Upper lobe of left lung (tissue), 6 donors: ENCODE results near the gene AFF3. TPM values are rescaled to one million over a fixed set of nuclear protein-coding genes. Genes with fewer than 3 reads are reported as not detected.

Experiments used
- ATAC-seq, 2 donors: fragments of 200-7000 bp; cut with Tn5 transposase; one replicate each; pipeline ENCODE4 v1.9.1; 2022; ENCODE audit warnings: mild to moderate bottlenecking in 2 of 2, moderate library complexity in 2 of 2; ENCODE audit not compliant: low FRiP score in 2 of 2
- DNase-seq, 2 donors: peaks; one replicate each; pipeline ENCODE4 v3.0.0-alpha.2; 2019 to 2020
- H3K27ac ChIP-seq, 4 donors: fragments of 200-600 bp; sonication (generic); one replicate each; pipeline ENCODE4 v1.5.1; 2016 to 2019
- H3K27me3 ChIP-seq, 4 donors: fragments of 200-600 bp; sonication (generic); one replicate each; pipeline ENCODE4 v1.5.1; 2017 to 2019
- H3K36me3 ChIP-seq, 4 donors: fragments of 200-600 bp; sonication (generic); one replicate each; pipeline ENCODE4 v1.5.1; 2016 to 2019
- H3K4me1 ChIP-seq, 4 donors: fragments of 200-600 bp; sonication (generic); one replicate each; pipeline ENCODE4 v1.5.1; 2018 to 2019
- H3K4me3 ChIP-seq, 4 donors: fragments of 200-600 bp; sonication (generic); one replicate each; pipeline ENCODE4 v1.5.1; 2017 to 2019; ENCODE audit warnings: mild to moderate bottlenecking in 2 of 4, moderate library complexity in 1 of 4
- H3K9me3 ChIP-seq, 4 donors: fragments of 200-600 bp; sonication (generic); one replicate each; pipeline ENCODE4 v1.5.1; 2018 to 2019
- EP300 ChIP-seq, 4 donors: sonication (generic); formaldehyde crosslinking; IDR thresholded peaks; one replicate each; pipeline ENCODE4 v1.5.1; 2017; ENCODE audit warnings: antibody characterized with exemption in 4 of 4, control low read depth in 2 of 4
- POLR2A ChIP-seq, 4 donors: fragments of 450-650 bp; IDR thresholded peaks; one replicate each; pipeline ENCODE4 v1.5.1; 2016 to 2017; ENCODE audit warnings: antibody characterized with exemption in 4 of 4, mild to moderate bottlenecking in 2 of 4
- POLR2AphosphoS5 ChIP-seq, 2 donors: sonication (generic); formaldehyde crosslinking; IDR thresholded peaks; one replicate each; pipeline ENCODE4 v1.5.1; 2017; ENCODE audit warnings: antibody characterized with exemption in 2 of 2
- WGBS, 2 donors: methylation state at CpG; one replicate each; pipeline ENCODE4 v1.1.5; 2017 to 2018; 5-methylcytosine and 5-hydroxymethylcytosine counted together
- total RNA-seq, 6 donors: library from RNA; depleted of rRNA in 4 of 6; stranded (reverse); fragments of >200 nt in 4 of 6; gene quantifications; one replicate each; pipeline versions ENCODE4 v1.1.0 to v1.2.1, GENCODE V29; 2016 to 2021
- TF ChIP-seq, protein P1 (sequence below), 6 experiments: fragments of 450-650 bp in 4 of 6; fragments of 200-600 bp in 2 of 6; sonication (generic) in 2 of 6; IDR thresholded peaks; one replicate each; pipeline ENCODE4 v1.5.1; 2016 to 2019; ENCODE audit warnings: antibody characterized with exemption in 6 of 6
- donor health status: DM: no; HTN: no; CAD: no; lungs with moderate emphysema.
- donor health status: DM: no; HTN: yes; CAD: no; lungs with severe emphysema.

The AFF3 gene
- total RNA-seq, 6 donors from 2014 or later = 21.0 to 195 (median 47.9) TPM

- H3K4me3 ChIP-seq = no peak overlapping the region
- TF ChIP-seq POLR2AphosphoS5 (IDR thresholded peaks at IDR 0.05) (no peak), EP300 (IDR thresholded peaks at IDR 0.05) (no peak), POLR2A (IDR thresholded peaks at IDR 0.05) (no peak)
- TF ChIP-seq, protein P1, sequence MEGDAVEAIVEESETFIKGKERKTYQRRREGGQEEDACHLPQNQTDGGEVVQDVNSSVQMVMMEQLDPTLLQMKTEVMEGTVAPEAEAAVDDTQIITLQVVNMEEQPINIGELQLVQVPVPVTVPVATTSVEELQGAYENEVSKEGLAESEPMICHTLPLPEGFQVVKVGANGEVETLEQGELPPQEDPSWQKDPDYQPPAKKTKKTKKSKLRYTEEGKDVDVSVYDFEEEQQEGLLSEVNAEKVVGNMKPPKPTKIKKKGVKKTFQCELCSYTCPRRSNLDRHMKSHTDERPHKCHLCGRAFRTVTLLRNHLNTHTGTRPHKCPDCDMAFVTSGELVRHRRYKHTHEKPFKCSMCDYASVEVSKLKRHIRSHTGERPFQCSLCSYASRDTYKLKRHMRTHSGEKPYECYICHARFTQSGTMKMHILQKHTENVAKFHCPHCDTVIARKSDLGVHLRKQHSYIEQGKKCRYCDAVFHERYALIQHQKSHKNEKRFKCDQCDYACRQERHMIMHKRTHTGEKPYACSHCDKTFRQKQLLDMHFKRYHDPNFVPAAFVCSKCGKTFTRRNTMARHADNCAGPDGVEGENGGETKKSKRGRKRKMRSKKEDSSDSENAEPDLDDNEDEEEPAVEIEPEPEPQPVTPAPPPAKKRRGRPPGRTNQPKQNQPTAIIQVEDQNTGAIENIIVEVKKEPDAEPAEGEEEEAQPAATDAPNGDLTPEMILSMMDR (IDR thresholded peaks at IDR 0.05) = no peak
- no peaks in the 10 kb centered on the region for H3K9me3 ChIP-seq
- 81 to 89% methylated on average over 5 of the region's 5 CpGs for WGBS, 2 donors
- H3K4me1 ChIP-seq = no peaks in the 10 kb centered on the region
- DNase-seq = no peak
- no peaks in the 10 kb centered on the region for H3K27me3 ChIP-seq
- no peak overlapping the region for H3K27ac ChIP-seq
- ATAC-seq = no peak
- H3K36me3 ChIP-seq = no peaks in the 10 kb centered on the region
Measured at GRCh38 chr2:99850084-99850710, 292.2 kb downstream of the AFF3 start.

DNA sequence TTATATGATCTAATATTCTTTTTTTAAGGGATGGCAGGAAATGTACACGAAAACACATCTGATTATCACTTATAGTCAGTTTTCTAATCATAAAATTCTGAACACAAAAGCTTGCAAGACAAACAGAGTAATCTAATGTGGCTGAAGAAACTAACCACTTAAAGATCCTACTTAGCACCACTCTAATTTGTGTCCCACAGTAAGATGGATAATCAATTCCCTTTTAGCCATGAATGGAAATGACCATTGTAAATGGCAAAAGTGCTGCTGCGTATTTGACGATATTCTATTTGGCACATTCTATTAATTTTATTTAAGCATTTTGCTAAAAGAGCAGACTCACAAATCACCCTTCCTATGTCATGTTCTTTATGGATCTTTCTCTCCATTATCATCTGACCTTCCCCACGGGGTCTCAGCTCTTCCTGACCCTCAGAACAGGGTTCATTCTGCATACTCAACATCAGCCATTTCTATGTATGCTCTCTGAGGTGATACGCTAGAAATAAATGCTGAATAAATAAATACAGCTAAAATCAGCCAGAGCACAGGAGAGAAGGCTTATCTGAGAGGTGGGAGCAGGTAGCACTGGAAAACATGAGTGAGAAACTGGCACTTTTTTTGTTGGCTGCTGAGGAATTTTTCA, 295.8 kb downstream of the AFF3 start:
- no peak for TF ChIP-seq POLR2AphosphoS5 (IDR thresholded peaks at IDR 0.05)
- no peak for TF ChIP-seq EP300 (IDR thresholded peaks at IDR 0.05)
- no peak for TF ChIP-seq POLR2A (IDR thresholded peaks at IDR 0.05)
- TF ChIP-seq, protein P1 (IDR thresholded peaks at IDR 0.05) = no peak
- WGBS, 2 donors = 96 to 97% methylated on average over 5 of the region's 5 CpGs
- Histone ChIP-seq H3K27ac (no peak overlapping the region), H3K36me3 (no peaks in the 10 kb centered on the region), H3K9me3 (no peaks in the 10 kb centered on the region), H3K4me1 (no peaks in the 10 kb centered on the region), H3K4me3 (no peak overlapping the region), H3K27me3 (no peaks in the 10 kb centered on the region)
- DNase-seq (no peak), ATAC-seq (no peak)

DNA sequence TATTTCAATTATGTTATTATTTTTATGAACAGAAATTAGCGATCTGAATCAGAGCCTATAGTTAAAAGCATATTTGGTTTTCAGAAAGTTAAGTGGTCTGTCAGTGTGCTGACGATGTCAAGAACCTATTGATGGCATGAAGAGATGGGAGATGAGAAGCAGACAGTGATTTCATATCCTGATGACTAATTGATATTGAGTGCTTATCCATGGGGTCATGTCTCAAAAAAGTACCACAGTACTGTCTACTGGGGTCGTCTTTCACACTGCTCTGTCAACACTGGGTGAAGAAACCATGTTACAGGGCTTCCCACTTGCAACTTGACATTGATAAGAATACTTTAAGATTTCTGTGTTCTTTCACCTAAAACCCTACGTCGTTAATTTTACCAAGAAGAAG, 297.1 kb downstream of the AFF3 start:
- Histone ChIP-seq H3K4me3 (no peak overlapping the region), H3K9me3 (no peaks in the 10 kb centered on the region), H3K36me3 (no peaks in the 10 kb centered on the region), H3K27me3 (no peaks in the 10 kb centered on the region), H3K27ac (no peak overlapping the region), H3K4me1 (no peaks in the 10 kb centered on the region)
- no peak for DNase-seq
- no peak for ATAC-seq
- 93 to 96% methylated on average over 5 of the region's 5 CpGs for WGBS, 2 donors
- TF ChIP-seq POLR2AphosphoS5 (IDR thresholded peaks at IDR 0.05) (no peak), POLR2A (IDR thresholded peaks at IDR 0.05) (no peak), EP300 (IDR thresholded peaks at IDR 0.05) (no peak)
- TF ChIP-seq, protein P1 (IDR thresholded peaks at IDR 0.05) = no peak

DNA sequence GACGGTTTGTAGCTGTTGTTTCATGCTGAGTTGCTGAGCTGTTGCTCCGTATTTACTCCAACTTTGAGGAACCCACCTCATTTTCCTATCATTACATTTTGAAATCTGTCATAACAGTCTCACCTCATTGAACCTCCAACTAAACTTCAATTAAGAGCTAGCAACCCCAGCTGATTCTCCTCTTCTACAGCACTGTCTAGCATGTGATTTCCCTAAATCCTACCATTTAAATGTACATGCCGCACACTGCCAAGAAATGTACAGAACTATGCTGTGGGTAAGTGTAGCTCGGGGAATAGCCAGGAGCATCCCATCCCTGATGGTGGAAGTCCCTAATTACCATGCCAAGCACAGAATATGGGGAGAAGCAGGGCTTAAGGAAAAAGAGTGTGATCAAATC, 299.9 kb downstream of the AFF3 start:
- H3K4me1 ChIP-seq = no peaks in the 10 kb centered on the region
- H3K27me3 ChIP-seq = no peaks in the 10 kb centered on the region
- no peak overlapping the region for H3K27ac ChIP-seq
- no peak for ATAC-seq
- no peaks in the 10 kb centered on the region for H3K36me3 ChIP-seq
- WGBS, 2 donors = 80 to 81% methylated on average over 4 of the region's 4 CpGs
- H3K9me3 ChIP-seq = no peaks in the 10 kb centered on the region
- no peak overlapping the region for H3K4me3 ChIP-seq
- no peak for DNase-seq
- TF ChIP-seq EP300 (IDR thresholded peaks at IDR 0.05) (no peak), POLR2A (IDR thresholded peaks at IDR 0.05) (no peak), POLR2AphosphoS5 (IDR thresholded peaks at IDR 0.05) (no peak)
- TF ChIP-seq, protein P1 (IDR thresholded peaks at IDR 0.05) = no peak

DNA sequence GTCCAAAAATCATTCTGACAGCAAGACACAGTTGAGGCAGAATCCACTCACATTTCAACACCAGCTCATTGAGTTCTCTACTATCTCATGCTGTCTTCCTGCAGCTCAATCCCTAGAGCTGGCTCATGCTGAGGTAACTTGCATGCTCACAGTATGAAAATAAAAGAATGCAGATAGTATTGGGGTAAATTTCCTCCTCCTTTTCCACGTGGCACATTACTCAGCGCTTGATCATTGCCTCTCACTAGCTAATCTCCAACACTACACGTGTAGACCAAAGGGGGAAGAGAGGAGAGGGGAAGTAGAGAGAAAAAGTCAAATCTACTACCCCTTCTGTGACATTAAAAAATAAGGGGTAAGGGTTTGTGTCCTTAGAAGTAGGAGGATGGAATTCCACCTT, 300.6 kb downstream of the AFF3 start:
- Histone ChIP-seq H3K36me3 (no peaks in the 10 kb centered on the region), H3K4me1 (no peaks in the 10 kb centered on the region), H3K27ac (no peak overlapping the region), H3K9me3 (no peaks in the 10 kb centered on the region), H3K4me3 (no peak overlapping the region), H3K27me3 (no peaks in the 10 kb centered on the region)
- WGBS, 2 donors = 62 to 63% methylated on average over 3 of the region's 3 CpGs
- DNase-seq (no peak), ATAC-seq (no peak)
- TF ChIP-seq POLR2A (IDR thresholded peaks at IDR 0.05) = no peak
- TF ChIP-seq EP300 (IDR thresholded peaks at IDR 0.05) = no peak
- no peak for TF ChIP-seq POLR2AphosphoS5 (IDR thresholded peaks at IDR 0.05)
- TF ChIP-seq, protein P1 (IDR thresholded peaks at IDR 0.05) = no peak
